ENCODE measurements around the gene SMYD4.

DNA sequence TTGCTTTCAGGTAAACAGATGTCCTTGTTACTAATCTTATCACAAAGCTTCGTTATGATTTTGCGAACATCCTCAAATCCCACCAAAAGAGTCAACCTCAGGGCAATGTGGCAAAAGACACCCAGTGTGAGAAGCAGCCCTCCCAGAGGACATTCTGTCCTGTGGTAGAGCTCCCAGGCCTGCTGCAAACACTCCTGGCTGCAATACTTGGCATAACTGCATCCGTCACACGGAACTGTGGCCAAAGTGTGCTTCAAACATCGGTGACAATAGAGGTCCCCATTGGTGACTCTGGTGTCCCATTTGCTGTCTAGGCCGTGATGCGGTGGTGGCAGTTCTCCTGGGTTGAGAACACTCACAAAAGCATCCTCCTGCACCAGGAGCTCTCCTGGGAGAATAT, 29.5 kb downstream of the SMYD4 start:
- TF ChIP-seq CTCF (conservative IDR thresholded peaks at IDR 0.05): no peak
- TF ChIP-seq EZH2 (IDR thresholded peaks at IDR 0.05; ENCODE audit: low read depth): no peak

Data from PC-9 (cell line).